ENCODE data around the gene CARM1. TPM values are rescaled to one million over a fixed set of nuclear protein-coding genes. Genes with fewer than 3 reads are reported as not detected.
"Not testable (repeated sequence)": the region's sequence is repeated elsewhere in the genome, so short reads cannot be mapped to it uniquely, and the experiment has no call there.

The CARM1 gene
- total RNA-seq, 4 donors from 2014 or later = 12.2 to 14.8 (median 13.1) TPM

GRCh38 chr19:10928563-10929401 lies 57.4 kb downstream of the CARM1 start, which contains the start of the genes TIMM29 and YIPF2:
Gene TIMM29 (plus strand): TSS chr19:10928811. CDS start chr19:10928823, 12 bp downstream.
Gene YIPF2 (minus strand): TSS chr19:10928639. CDS start chr19:10928410, 229 bp downstream.
- Histone ChIP-seq H3K36me3 (peaks cover 6 to 10% of the 10 kb centered on the region in 2 donors), H3K27ac (peak within 1 kb of the TSS; percentile 64 to 75 (median 74)), H3K4me1 (peaks cover 15 to 19% of the 10 kb centered on the region in 2 donors), H3K9me3 (no peaks in the 10 kb centered on the region), H3K4me3 (replicated peaks in 1 of 3) (peak within 1 kb of the TSS; percentile 71 to 95 (median 94)), H3K27me3 (no peaks in the 10 kb centered on the region)
- TF ChIP-seq POLR2A (IDR thresholded peaks at IDR 0.05) = peak; percentile 4 to 75
- TF ChIP-seq, protein P1, sequence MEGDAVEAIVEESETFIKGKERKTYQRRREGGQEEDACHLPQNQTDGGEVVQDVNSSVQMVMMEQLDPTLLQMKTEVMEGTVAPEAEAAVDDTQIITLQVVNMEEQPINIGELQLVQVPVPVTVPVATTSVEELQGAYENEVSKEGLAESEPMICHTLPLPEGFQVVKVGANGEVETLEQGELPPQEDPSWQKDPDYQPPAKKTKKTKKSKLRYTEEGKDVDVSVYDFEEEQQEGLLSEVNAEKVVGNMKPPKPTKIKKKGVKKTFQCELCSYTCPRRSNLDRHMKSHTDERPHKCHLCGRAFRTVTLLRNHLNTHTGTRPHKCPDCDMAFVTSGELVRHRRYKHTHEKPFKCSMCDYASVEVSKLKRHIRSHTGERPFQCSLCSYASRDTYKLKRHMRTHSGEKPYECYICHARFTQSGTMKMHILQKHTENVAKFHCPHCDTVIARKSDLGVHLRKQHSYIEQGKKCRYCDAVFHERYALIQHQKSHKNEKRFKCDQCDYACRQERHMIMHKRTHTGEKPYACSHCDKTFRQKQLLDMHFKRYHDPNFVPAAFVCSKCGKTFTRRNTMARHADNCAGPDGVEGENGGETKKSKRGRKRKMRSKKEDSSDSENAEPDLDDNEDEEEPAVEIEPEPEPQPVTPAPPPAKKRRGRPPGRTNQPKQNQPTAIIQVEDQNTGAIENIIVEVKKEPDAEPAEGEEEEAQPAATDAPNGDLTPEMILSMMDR (IDR thresholded peaks at IDR 0.05) = peak in 1 of 6 experiments; percentile 9
- intact Hi-C loops (cut with DNase I) = loop anchor here (10.0 kb wide), 1 partner anchor 54 kb away; the partner anchor contains the start of gene CARM1
- 0 to 1% methylated on average over 15 to 16 of the region's 96 CpGs for WGBS, 2 donors
- DNase-seq = peak; percentile 99

- H3K36me3 ChIP-seq = peaks cover 4 to 5% of the 10 kb centered on the region in 2 donors
- DNase-seq = no peak
- 7 to 23% methylated on average over 5 to 13 of the region's 27 CpGs for WGBS, 2 donors
- H3K27me3 ChIP-seq = no peaks in the 10 kb centered on the region
- intact Hi-C loops (cut with DNase I) = loop anchor here (10.0 kb wide), 1 partner anchor 55 kb away; the partner anchor contains the start of gene CARM1
- H3K4me3 ChIP-seq (replicated peaks in 1 of 3) = peak overlapping the region; percentile 71 to 95 (median 94)
- H3K9me3 ChIP-seq = no peaks in the 10 kb centered on the region
- H3K4me1 ChIP-seq = peaks cover 15 to 19% of the 10 kb centered on the region in 2 donors
- H3K27ac ChIP-seq = peak overlapping the region in 2 of 3 donors; percentile 74 to 75
- no peak for TF ChIP-seq POLR2A (IDR thresholded peaks at IDR 0.05)
- TF ChIP-seq, protein P1 (IDR thresholded peaks at IDR 0.05) = no peak
Measured at GRCh38 chr19:10929402-10929794, 58.0 kb downstream of the CARM1 start.

DNA sequence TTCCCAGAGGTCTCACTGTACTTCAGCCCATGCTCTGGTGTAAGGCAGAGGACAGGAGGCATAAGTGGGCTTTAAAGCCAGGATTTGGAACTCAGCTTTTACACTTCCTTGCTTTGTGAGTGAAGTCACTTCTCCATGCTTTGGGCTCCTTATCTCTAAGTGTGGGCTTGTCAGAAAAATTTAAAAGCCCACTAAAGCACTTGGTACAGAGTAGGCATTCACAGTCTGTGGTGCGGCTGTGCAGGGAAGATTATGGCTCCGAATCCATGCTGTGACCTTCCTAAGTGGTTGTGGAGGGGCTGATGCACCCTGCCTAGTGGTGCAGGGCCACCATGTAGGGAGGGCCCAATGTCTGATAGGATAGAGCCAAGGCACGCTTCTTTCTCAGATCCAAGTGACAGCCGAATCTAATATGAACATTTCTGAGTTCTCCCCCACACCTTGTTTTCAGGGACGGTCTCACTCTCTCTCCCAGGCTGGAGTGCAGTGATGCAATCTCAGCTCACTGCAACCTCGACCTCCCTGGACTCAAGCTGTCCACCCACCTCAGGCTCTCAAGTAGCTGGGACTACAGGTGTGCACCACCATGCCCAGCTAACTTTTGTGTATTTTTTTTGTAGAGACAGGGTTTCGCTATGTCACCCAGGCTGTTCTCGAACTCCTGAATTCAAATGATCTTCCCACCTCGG lies 64.2 kb downstream of the CARM1 start:
- Histone ChIP-seq H3K9me3 (no peaks in the 10 kb centered on the region), H3K4me3 (replicated peaks in 1 of 3) (no peak overlapping the region), H3K27ac (no peak overlapping the region), H3K36me3 (peaks cover 4 to 5% of the 10 kb centered on the region in 2 donors), H3K4me1 (peaks cover 0 to 13% of the 10 kb centered on the region in 2 donors), H3K27me3 (no peaks in the 10 kb centered on the region)
- 85 to 88% methylated on average over 9 of the region's 9 CpGs for WGBS, 2 donors
- intact Hi-C loops (cut with DNase I) = no loop called here
- no peak for DNase-seq
- no peak for TF ChIP-seq POLR2A (IDR thresholded peaks at IDR 0.05)
- TF ChIP-seq, protein P1 (IDR thresholded peaks at IDR 0.05) = no peak

- intact Hi-C loops (cut with DNase I) = no loop called here
- peaks cover 0 to 13% of the 10 kb centered on the region in 2 donors for H3K4me1 ChIP-seq
Measured at GRCh38 chr19:10936661-10937084, 65.3 kb downstream of the CARM1 start.

DNA sequence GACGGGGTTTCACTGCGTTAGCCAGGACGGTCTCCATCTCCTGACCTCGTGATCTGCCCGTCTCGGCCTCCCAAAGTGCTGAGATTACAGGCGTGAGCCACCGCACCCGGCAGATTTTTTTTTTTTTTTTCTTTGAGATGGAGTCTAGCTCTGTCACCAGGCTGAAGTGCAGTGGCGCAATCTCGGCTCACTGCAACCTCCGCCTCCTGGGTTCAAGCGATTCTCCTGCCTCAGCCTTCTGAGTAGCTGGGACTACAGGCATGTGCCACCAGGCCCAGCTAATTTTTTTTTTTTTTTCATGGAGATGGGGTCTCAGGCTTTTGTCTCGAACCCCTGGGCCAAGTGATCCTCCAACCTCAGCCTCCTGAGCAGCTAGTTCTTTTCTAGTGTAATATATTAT lies 70.3 kb downstream of the CARM1 start:
- H3K36me3 ChIP-seq; H3K27me3 ChIP-seq; H3K4me3 ChIP-seq (replicated peaks in 1 of 3); H3K27ac ChIP-seq; H3K9me3 ChIP-seq; DNase-seq; intact Hi-C loops (cut with DNase I): not testable (repeated sequence)
- 82 to 88% methylated on average over 14 of the region's 14 CpGs for WGBS, 2 donors
- peaks cover 0 to 13% of the 10 kb centered on the region in 2 donors for H3K4me1 ChIP-seq

More at GRCh38 chr19:10936661-10937084, 65.3 kb downstream of the CARM1 start:
- peak; percentile 34 to 47 for DNase-seq
- Histone ChIP-seq H3K4me3 (replicated peaks in 1 of 3) (no peak overlapping the region), H3K27ac (no peak overlapping the region), H3K9me3 (no peaks in the 10 kb centered on the region), H3K36me3 (peaks cover 2 to 5% of the 10 kb centered on the region in 2 donors), H3K27me3 (no peaks in the 10 kb centered on the region)
- 2 to 6% methylated on average over 11 of the region's 11 CpGs for WGBS, 2 donors
- TF ChIP-seq POLR2A (IDR thresholded peaks at IDR 0.05) = no peak
- TF ChIP-seq, protein P1 (IDR thresholded peaks at IDR 0.05) = peak in 5 of 6 experiments; percentile 27 to 89 (median 68)

DNA sequence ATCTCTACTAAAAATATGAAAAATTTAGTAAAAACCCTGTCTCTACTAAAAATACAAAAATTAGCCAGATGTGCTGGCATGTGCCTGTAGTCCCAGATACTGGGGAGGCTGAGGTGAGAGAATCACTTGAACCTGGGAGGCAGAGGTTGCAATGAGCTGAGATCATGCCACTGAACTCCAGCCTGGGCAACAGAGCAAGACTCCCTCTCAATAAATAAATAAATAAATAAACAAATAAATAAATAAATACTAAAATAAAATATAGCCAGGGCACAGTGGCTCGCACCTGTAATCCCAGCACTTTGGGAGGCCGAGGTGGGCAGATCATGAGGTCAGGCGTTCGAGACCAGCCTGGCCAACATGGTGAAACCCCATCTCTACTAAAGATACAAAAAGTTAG lies 72.1 kb downstream of the CARM1 start:
- intact Hi-C loops (cut with DNase I); H3K4me1 ChIP-seq; H3K9me3 ChIP-seq; H3K36me3 ChIP-seq; H3K27me3 ChIP-seq; H3K4me3 ChIP-seq (replicated peaks in 1 of 3); H3K27ac ChIP-seq; DNase-seq: not testable (repeated sequence)
- 86 to 89% methylated on average over 4 of the region's 4 CpGs for WGBS, 2 donors

Data from thyroid gland (tissue), 4 donors.